NCI-H345 (cell line): Measurements from ENCODE around the gene FLYWCH2.
A peak's percentile ranks its signal among the peaks of the same experiment; 100 is the strongest.
"Not testable (repeated sequence)": the region's sequence is repeated elsewhere in the genome, so short reads cannot be mapped to it uniquely, and the experiment has no call there.

Experiments
- DNase-seq: peaks from one replicate; lab custom pipeline; 2025; lab: John Stamatoyannopoulos, UW

The FLYWCH2 gene

GRCh38 chr16:2912330-2913199, 29.6 kb downstream of the FLYWCH2 start:
- DNase-seq = peak; percentile 16

DNA sequence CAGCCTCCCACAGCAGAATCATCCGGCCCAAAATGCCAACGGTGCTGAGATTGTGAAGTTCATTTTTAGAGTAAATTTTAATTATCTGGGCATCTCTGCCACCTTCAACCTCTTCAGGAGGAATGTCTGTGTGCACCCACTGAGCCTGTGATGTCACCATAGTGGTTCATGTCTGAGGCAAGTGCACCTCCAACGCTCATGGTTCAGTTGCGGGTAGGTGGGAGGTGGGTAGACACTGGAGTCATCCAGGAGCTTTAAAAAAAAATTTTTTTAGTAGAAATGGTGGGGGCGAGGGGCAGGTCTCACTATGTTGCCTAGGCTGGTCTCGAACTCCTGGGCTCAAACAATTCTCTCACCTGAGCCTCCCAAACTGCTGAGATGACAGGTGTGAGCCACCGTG, 30.6 kb downstream of the FLYWCH2 start:
- no peak for DNase-seq

GRCh38 chr16:2914233-2914632, 31.2 kb downstream of the FLYWCH2 start:
- no peak for DNase-seq

GRCh38 chr16:2915196-2915929, 32.3 kb downstream of the FLYWCH2 start:
- DNase-seq = no peak

- DNase-seq = peak; percentile 65
These were observed 36.7 kb downstream of the FLYWCH2 start for GRCh38 chr16:2919511-2920255.

GRCh38 chr16:2923481-2923880, 40.5 kb downstream of the FLYWCH2 start:
- DNase-seq = no peak

GRCh38 chr16:2924901-2925755, 42.1 kb downstream of the FLYWCH2 start:
- DNase-seq = no peak

DNA sequence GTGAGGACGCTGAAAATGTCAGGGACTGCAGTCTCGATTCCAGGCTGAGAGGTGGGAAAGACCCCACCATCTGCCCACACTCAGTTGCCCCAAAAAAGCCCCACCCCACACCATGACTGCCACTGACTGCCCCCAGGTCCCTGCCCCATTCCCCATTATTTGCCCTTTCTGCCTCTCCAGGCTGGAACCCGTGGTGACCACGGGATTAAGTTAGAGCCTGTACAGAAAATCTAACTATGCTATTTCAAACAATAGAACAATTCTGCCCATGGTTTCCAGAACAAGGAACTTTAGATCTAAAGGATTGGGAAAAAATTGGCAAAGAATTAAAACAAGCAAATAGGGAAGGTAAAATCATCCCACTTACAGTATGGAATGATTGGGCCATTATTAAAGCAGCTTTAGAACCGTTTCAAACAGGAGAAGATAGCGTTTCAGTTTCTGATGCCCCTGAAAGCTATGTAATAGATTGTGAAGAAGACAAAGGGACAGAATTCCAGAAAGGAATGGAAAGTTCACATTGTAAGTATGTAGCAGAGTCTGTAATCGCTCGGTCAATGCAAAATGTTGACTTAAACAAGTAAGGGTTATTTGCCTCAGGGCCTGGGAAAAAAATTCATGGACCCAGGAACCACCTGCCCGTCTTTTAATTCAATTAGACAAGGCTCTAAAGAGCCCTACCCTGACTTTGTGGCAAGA, 43.1 kb downstream of the FLYWCH2 start:
- DNase-seq = no peak

GRCh38 chr16:2926650-2926999, 43.6 kb downstream of the FLYWCH2 start:
- no peak for DNase-seq

GRCh38 chr16:2927010-2927646, 44.1 kb downstream of the FLYWCH2 start:
- DNase-seq = peak; percentile 91

DNA sequence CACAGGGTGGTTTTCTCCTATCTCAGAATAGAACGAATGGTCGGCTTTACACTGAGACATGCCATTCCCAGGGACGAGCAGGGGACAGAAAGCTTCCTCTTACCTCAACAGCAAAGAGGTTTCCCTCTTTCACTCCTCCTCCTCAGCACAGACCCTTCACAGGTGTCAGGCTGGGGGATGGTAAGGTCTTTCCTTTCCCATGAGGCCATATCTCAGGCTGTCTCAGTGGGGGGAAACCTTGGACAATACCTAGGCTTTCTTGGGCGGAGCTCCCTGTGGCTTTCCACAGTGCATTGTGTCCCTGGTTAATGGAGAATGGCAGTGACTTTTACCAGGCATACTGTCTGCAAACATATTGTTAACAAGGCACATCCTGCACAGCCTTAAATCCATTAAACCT, 45.1 kb downstream of the FLYWCH2 start:
- not testable (repeated sequence) for DNase-seq

DNA sequence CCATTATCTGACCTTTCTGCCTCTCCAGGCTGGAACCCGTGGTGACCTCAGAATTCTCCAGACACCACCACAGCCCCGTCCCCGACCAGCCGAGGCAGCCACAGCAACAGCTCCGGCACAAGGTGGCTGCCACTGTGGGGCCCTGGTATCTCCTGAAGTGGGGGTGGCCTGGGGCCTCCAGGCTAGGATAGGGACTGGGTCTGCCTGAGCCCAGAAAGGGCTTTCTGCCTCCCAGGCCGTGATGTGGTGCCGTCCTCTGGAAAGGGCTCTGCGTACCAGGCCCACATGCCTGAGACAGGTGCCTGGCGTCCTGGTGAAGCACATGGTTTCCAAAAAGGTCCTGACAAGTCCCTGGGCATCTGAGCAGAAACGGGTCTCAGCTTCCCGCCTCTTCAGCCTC, 45.8 kb downstream of the FLYWCH2 start:
- DNase-seq = no peak

- no peak for DNase-seq
These were observed 46.7 kb downstream of the FLYWCH2 start for GRCh38 chr16:2929693-2930092.

- DNase-seq = no peak
These were observed 47.2 kb downstream of the FLYWCH2 start for GRCh38 chr16:2930236-2930635.

DNA sequence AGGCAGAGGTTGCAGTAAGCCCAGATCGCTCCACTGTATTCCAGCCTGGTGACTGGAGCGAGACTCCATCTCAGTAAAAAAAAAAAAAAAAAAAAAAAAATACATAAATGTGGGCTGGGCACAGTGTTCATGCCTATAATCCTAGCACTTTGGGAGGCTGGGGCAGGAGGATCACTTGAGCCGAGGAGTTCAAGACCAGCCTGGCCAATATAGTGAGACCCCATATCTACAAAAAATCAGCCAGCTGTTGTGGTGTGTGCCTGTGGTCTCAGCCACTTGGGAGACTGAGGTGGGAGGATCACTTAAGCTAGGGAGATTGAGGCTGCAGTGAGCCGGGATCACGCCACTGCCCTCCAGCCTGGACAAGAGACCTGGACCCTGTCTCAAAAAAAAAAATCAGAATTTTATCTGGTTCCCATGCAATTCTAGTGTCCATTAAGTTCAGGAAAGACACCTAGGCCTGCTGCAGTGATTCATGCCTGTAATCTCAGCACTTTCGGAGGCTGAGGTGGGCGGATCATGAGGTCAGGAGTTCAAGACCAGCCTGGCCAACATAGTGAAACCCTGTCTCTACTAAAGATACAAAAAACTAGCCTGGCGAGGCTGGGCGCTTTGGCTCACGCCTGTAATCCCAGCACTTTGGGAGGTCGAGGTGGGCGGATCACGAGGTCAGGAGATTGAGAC, 48.4 kb downstream of the FLYWCH2 start:
- not testable (repeated sequence) for DNase-seq

DNA sequence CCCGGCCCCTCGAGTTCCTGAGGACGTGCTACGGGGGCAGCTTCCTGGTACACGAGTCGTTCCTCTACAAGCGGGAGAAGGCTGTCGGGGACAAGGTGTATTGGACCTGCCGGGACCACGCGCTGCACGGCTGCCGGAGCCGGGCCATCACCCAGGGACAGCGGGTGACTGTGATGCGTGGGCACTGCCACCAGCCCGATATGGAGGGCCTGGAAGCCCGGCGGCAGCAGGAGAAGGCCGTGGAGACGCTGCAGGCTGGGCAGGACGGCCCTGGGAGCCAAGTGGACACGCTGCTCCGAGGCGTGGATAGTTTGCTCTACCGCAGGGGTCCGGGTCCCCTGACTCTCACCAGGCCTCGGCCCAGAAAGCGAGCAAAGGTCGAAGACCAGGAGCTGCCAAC, 50.1 kb downstream of the FLYWCH2 start:
- DNase-seq = no peak

DNA sequence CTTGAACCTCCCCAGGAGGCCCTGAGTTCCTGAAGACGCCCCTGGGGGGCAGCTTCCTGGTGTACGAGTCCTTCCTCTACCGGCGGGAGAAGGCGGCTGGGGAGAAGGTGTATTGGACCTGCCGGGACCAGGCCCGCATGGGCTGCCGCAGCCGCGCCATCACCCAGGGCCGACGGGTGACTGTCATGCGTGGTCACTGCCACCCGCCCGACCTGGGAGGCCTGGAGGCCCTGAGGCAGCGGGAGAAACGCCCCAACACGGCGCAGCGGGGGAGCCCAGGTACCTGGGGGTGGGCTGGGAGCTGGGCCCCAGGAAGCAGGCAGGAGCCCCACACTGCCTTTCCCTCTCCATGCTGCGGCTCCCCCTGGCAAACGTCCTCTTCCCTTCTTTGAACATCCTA, 50.7 kb downstream of the FLYWCH2 start:
- DNase-seq = no peak

GRCh38 chr16:2934450-2934849, 51.4 kb downstream of the FLYWCH2 start:
- DNase-seq = no peak

DNA sequence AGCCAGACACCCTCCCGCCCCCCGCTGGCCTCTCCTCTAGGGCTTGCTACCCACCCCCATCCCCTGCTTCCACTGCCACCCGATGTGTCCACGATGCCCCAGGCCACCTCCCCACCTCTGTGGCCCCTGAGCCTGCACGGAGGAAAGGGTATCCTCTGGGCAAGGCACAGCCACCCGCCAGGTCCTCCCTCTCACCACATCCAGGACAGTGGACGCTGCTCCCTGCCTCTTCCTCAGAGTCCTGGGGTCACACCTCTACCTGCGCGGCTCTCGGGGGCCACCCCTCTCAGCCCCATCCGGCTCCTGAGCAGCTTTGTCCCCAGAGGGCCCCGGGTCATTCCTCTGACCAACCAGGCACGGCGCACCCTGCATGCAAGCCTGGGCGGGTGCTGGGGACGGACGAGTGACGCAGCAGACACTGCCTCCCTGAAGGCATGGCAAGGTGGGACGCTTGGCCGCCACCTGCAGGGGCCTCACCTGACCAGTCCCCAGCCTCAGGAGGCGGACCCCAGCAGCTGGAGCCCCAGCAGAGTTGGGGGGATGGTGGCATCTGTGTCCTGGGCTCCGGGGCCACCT, 53.5 kb downstream of the FLYWCH2 start:
- DNase-seq = no peak

- DNase-seq = no peak
These were observed 54.2 kb downstream of the FLYWCH2 start for GRCh38 chr16:2937170-2937569.
